LHCN-M2 (cell line): ENCODE results near the gene STMND1. TPM values are rescaled to one million over a fixed set of nuclear protein-coding genes. Genes with fewer than 3 reads are reported as not detected.

Experiments used
- DNase-seq: peaks from one replicate; pipeline ENCODE4 v3.0.0-alpha.2; 2012; ENCODE audit warnings: low read depth
- total RNA-seq: library from RNA; depleted of rRNA; stranded (reverse); fragments of >200 nt; gene quantifications from 2 replicates; pipeline ENCODE4 v1.2.3, GENCODE V29; 2014; rRNA removed

STMND1 gene
- total RNA-seq, 1 experiment from 2014 or later: not detected

GRCh38 chr6:17161076-17161475, 59.2 kb downstream of the STMND1 start:
- DNase-seq: no peak

DNA sequence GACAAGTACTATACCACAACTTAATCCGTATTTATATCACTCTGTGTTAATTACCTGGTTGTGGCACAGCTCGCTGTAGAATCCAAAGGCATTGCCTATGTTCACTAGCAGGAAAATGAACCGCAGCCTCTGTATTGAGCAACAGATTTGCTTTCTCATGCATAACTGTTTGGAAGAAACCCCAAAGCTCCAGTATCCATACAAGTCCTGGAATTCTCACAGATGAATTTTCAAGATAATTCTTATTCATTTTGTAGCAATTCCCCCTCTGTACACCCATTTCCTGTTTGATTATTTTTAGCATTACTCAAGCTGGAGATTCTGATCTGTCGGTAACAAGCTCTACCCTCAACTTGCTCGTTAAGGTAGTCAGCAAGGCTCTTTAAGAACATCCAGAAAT, 63.5 kb downstream of the STMND1 start:
- no peak for DNase-seq

- DNase-seq: peak; percentile 39
Measured at GRCh38 chr6:17167327-17167979, 65.6 kb downstream of the STMND1 start.

DNA sequence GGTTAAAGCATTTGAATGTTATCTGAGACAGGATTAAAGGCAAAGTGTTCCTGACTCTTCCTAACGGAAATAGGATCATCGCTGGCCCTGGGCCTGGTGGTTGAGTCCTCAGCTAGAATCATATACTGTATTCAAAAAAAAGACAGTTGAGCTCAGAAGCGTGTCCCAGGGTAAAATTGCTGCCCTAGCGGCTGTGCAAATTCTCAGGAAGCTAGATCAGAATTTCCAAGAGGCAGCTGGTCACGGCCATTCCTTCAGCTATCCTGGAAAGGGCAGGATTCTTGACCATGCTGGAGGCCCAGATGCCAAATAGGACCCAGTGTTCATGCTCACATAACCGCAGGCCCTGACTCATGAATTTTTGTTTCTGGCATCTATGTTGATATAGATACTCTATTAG, 67.4 kb downstream of the STMND1 start:
- peak; percentile 99 for DNase-seq

DNA sequence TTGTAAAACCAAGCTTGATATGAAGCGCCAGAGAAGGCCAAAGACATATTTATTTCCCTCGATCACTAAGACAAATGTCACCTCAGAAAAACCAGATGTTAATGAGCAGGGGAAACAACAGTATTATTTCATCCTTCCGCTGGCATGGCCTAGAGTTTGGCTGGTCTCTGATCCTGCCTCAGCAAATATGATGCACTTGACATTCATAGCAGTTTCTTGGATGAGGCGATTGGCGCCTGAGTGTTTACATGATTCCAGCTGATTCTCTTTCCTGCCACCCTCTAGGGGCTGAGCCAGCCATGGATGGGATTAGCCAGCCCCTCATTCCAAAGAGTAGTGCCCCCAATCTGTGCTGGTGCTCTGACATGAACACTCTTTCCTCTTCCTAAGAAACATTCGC, 67.9 kb downstream of the STMND1 start:
- DNase-seq: no peak

GRCh38 chr6:17172836-17173470, 71.1 kb downstream of the STMND1 start:
- DNase-seq: no peak

DNA sequence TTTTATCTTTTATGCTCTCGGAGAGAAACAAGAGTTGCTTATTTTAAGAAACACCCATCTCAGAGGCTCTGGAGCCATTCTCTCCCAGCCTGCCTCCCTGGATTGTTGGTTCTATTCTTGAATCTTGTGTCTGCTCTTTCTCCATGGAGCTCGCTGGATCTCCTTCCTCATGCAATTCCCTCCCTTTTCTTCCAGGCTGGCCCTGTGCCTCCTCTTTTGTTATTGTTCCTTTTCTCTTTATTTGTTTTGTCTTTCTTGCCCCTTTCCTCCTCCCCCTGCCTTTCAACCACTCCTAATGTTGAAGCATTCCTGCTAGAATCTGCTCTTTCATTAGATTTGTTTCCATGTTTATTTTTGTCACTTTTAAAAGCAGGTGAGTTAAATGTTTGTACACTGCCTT, 76.5 kb downstream of the STMND1 start:
- DNase-seq: no peak

DNA sequence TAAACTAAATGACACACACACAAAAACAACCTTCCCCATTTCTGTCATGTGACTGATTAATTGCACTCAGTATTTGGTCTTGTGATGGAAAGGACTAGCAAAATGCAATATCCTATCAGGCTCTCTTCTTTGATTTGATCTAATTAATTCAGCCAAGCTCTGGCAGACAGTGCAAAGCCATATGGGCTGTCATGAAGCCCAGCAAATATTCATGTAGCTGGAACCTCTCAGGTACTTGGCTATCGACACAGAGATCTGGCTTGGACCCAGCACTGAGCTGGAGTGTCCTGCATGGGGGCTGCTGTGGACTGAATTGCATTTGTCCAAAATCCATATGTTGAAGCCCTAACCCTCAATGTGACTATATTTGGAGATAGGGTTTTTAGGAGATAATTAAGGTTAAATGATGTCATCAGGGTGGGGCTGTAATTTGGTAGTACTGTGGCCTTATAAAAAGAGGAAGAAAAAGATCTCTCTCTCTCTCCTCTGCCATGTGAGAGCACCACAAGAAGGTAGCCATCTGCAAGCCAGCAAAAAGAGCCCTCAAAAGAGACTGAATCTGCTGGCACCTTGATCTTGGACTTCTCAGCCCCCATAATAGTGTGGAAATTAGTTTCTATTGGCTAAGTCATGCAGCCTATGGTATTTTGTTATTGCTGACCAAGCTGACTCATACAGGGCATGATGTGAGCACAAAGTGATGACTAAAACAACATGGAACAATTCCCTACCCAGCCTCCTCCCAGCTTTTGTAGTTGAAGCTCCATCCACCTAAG, 77.1 kb downstream of the STMND1 start:
- DNase-seq: peak; percentile 68

- peak; percentile 30 for DNase-seq
Measured at GRCh38 chr6:17179530-17180073, 77.8 kb downstream of the STMND1 start.

Other genes with a start within 250 kb of the STMND1 start
- 40.5 and 60.7 TPM in 2 replicates for gene RBM24, start 179.3 kb downstream of the STMND1 start, total RNA-seq